Measurements from ENCODE around the gene CACNA1S.

Gene CACNA1S

DNA sequence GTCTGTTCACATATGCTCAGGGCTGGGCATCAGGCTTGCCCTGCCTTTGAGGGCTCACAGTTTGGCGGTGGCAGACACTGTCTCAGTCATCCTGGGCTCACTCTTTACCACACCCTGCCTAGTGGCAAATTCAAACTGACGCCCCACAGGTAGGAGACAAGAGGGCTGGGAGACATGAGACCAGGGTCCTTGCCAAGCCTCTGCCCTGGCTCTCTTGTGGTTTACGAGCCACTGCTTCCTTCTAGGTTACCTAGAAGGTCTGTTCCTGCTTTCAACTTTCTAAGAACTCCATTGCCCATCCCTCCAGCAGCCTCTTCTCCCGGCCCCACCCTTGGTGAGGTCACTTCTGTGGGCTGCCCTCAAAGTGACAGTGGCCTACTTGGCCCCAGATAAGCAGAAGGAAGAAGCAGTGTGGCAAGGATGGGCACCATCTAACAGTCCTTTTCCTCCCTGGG is 99.2 kb downstream of the CACNA1S start:
- no peak for DNase-seq (ENCODE audit: low read depth)

DNA sequence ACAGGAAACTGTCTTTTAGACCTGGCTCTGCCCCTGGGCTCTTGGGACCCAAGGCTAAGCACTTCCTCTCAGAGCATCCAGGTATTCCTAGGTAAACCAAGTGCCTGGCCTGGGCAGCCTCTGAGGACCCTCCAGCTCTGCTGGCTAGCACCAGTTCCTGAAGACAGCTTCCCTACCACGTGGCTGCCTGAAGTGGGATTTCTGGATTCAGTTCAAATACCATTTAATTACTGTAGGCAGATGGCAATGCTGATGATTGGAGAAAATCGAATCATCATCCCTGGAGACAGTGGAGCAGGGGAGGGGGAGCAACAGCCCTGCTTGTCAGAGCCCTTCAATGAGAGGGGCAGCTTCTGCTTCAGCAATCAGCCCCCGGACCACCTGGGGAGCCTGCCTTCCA is 100.6 kb downstream of the CACNA1S start:
- DNase-seq (ENCODE audit: low read depth), result no peak

DNA sequence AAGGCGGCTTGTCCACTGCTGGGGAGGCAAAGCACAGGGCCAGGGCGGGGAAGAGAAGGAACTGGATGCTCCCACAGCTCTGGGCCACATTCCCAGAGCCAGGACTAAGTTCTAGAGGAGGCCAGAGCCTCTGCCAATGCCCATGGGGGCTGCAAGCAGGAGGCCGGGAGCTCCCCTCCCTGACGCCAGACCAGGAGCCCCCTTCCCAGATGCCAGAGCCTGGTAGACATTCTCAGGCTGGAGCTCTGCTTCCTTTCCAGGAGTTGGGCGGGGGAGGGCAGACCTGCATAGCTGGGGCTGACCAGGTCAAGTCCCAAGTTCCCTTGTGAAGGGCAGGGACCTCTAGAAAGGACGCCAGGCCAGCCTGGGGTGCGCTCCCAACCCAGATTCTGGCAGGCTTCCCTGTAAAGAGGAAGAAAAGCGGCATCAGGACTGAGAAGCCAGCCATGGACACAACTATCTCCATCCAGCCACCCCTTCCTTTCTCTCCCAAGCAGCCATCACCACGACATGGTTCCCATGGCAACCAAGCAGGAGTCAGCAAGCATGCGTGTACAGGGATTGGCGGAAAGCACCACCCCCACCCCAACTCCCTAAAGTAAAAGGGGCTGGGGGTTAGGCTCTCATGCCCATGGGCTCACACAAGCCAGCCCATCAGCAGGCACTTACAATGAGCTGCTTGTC is 102.1 kb downstream of the CACNA1S start:
- no peak for DNase-seq (ENCODE audit: low read depth)

DNA sequence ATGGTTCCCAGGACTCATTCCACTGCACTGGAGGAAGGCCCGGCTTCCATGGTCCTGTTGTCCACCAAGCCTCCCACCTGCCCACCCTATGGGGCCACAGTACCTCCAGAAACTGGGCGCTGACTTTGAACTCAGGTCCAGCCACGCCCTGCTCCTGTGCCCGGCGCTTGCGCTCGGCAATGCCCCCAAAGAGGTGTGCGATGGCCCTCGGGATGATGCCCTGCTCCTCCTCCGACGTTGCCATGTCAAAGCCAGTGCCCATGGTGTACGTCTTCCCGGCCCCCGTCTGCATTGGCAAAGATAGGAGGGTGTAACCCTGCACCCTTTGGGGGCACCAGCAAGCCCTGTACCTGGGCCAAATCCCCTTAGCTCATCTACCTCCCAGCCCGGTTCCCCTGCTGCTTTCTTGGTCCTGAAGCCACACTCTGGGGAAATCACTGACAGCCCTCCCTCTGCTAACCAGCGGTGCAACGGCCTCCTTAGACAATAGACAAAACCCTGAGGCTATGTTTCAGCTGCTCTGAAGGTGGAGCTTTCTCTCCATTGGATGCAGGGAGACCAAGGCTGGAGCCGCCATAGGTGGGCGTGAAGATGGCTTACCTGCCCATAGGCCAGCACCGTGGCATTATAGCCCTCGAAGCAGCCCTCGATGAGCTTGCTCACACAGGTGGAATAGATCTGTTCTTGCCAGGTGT is 103.4 kb downstream of the CACNA1S start:
- no peak for DNase-seq (ENCODE audit: low read depth)

DNA sequence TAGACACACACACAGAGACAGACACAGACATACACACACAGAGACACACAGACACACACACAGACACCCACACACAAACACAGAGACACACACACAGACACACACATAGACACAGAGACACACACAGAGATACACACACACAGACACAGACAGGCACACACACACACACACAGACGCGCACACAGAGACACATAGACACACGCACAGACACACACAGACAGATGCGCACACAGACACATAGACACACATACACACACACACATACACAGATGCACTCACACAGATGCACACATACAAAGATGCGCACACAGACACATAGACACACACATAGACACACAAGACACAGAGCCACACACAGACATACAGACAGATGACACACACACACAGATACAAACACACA is 104.7 kb downstream of the CACNA1S start:
- no peak for DNase-seq (ENCODE audit: low read depth)

DNA sequence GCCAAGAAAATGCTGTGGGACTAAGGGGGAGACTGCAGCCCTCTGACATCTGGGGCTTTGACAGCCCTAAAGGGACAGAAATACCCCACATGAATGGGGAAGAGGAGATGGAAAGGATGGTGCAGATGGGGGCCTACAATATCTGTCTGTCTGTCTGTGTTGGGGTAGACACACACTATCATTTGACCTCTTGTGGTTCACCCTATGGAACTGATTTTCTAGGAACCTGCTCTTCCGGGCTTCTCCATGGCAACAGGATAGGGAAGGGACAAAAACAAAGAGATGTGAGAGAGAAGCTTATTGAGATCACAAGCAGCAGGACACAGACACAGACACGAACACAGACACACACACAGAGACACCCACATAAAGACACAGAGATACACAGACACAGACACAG is 105.8 kb downstream of the CACNA1S start:
- DNase-seq (ENCODE audit: low read depth), result no peak

DNA sequence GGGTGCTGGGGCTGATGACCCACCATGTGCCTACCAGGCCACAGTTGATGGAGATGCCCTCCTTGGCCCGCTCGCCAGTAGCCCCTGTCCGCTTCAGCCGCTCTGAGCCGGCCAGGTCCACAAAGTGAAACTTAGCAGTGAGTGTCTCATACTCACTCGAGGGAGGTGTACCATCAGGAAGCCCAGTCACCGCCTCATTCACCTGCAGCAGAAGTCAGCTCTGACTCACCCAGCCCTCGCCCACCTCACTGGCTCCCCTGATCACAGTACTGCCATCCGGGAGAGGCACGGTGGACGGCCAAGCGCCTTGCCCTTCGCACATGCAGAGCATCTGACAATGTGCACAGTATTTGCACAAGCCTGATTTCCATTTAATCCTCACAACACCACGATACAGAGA is 107.5 kb downstream of the CACNA1S start:
- no peak for DNase-seq (ENCODE audit: low read depth)

DNA sequence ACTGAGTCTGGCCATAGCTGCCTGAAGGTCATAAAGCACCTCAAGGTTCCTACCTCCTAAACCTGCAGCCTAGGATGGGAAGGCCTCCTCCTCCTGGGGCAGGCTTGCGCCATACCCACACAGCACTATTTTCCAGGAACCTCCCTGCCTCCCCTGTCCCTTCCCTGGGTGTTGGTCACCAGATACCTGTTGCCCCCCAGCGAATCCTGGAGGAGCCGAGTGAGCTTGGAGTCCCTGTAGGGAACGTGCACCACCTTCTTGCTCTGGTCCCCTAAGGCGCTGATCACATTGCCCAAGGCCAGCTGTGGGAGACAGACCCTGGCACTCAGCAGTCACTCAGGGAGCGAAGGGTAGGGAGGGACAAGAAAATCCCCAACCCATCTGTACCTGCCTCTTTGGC is 108.1 kb downstream of the CACNA1S start:
- DNase-seq (ENCODE audit: low read depth), result no peak

DNA sequence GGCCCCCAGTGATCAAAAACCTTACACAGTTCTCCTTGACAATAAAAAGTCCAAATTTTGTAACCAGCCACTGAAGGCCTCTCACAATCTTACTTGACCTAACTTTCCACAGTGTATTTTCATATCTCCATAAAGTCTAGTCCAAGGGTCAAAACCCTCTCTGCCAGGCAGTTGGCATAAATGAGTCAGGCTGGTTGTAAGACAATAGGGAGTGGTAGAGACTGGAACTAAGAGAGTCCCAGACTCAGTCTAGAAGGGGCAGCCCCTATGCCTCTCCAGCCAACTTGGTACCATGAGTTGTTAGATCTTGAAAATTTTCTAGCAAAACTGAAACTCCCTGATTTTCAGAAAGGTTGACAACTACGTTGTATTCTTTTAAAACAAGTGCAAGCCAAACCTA is 109.7 kb downstream of the CACNA1S start:
- no peak for DNase-seq (ENCODE audit: low read depth)

DNA sequence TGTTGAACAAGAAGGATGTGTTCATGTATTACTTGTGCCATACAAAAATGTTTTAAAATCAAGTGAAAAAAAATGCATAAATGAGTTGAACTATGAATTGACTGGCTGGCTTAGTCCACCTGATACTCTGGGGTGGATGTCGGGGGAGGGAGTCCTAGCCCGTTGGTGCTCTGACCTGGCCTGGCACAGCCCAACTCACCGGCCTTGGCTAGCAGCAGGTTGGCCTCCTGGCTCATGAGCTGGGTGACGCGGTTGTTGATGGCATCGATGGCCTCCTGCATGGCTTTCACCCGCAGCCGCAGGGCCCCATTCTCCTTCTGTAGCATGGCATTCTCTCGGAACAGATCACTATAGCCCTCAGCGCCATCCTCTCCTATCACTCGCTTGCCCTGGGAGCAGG is 110.3 kb downstream of the CACNA1S start:
- DNase-seq (ENCODE audit: low read depth), result no peak

DNA sequence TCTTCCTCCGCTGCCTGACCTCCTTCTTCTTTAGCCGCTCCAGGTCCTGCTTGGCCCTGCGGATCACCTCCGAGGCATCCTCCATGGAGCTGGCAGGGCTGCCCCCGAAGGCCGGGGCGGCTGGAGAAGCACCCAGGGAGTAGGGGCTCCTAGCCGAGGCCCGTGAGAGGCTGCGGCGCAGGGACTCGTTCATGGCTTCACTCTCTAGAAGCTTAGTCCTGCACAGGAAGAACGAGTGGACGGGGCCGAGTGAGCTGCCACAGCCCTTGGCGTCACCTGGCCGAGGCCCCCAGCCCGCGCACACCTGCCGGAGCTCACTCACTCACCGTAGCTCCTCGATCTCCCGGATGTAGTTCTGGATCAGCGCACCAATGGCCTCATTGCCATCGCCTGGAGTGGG is 111.8 kb downstream of the CACNA1S start:
- no peak for DNase-seq (ENCODE audit: low read depth)

DNA sequence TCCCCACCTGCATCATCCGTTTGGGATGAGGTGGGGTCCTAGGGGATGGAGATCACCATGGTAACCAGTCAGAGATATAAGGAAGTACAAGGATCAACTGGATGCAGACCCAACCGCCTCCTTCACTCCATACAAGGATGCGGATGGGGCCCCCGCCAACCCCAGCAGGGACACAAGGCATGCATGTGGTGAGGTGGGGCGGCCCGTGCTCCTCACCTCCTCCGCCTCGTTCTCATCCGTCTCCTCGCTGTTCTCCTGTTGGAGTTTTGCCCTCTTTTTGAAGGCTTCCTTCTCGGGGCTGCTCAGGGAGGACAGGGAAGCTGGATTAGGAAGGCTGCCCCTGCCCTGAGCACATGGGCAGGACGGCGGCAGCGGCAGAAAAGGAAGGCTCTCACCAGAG is 112.6 kb downstream of the CACNA1S start:
- DNase-seq (ENCODE audit: low read depth), result no peak

DNA sequence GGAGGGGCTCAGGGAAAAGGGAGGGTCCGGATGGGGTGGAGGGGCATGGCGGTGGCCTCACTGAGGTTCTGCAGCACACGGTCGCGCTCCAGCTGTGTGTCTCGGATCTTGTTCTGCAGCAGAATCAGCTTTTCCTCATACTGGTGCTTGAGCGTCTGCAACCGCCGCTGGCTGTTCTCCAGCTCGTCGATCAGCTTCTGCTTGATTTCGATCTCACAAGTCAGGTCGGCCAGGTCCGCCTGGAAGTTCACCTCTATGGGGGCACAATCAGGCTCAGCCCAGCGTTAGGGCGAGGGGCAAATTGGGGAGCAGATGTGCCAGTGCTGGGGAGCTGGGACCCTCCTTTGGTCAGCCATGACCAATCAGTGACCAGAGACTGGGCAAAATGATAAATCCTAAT is 113.9 kb downstream of the CACNA1S start:
- DNase-seq (ENCODE audit: low read depth), result no peak

DNA sequence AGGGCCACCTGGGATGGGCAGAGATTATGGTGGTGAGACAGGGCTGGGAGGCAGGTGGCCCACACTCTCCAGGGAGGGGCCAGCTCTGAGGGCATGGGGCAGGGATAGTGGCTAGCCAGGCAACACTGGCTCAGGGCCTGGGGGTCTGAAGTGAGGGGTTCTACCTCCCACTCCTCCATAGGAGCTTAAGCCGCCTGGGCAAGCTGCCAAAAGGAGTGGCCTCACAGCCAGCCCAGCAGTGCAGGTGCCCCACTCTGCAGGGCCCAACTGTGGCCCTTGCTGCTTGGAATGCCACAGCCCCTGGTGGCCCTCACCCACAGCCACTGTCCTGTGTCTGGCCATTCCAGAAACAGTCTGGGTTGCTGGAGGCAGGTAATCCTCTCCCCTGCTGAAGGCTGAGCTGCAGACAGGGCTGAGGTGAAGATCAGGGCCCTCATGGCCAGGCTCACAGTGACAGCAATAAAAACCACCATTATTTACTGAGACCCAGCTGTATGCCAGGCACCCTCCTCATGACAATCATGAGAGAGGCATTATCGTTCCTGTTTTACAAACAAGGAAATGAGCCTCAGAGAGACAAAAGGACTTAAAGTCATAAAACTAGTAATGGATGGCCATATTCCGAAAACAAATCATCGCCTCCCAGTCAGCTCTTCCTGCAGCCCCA is 119.7 kb downstream of the CACNA1S start:
- DNase-seq (ENCODE audit: low read depth), result no peak

DNA sequence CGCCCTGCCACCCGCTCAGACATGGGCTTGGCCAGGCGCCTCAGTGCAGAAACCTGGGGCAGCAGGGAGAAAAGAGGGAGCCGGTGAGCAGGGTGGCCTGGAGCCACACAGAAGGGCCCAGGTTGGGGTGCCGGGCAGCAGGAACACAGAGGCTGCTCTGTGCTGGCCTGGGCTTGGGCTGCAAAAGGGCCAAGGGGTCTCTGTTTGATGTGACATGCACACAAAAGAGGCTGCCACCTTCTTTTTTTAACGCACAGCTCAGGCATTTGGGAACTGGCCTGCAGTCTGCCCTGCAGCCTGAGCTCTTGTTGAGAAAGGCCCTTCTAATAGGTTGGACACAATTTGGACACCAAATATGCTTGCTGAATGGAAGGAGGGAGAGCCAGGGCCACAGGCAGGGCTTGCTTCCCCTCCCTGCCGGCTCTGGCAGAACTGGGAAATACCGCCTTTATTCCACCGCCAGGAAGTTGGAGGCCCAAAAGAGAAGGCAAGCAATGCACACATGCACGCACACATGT is 121.1 kb downstream of the CACNA1S start:
- no peak for DNase-seq (ENCODE audit: low read depth)

DNA sequence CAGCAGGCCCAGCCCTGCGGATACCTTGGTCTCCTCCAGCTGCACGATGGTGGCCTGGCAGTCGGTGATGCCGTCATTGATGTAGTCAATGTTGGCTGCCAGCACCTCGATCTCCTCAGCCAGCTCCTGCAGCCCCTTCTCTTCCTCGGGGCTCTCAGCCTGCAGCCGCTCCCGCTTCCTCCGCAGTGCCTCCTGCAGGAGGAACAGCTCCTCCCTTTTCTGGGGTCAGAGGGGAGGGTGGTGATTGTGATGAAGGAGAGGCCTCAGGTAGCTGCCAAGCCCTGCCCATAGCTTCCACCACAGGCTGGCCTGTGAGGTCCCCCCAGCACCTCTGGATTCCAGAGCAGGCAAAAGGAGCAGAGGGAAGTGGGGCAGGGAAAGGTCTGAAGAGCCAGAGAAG is 122.1 kb downstream of the CACNA1S start:
- DNase-seq (ENCODE audit: low read depth), result no peak
